ENCODE data around the gene GRK2. TPM values are rescaled to one million over a fixed set of nuclear protein-coding genes. Genes with fewer than 3 reads are reported as not detected.

GRK2 gene
- total RNA-seq, result 38.7 and 58.7 TPM in 2 replicates

DNA sequence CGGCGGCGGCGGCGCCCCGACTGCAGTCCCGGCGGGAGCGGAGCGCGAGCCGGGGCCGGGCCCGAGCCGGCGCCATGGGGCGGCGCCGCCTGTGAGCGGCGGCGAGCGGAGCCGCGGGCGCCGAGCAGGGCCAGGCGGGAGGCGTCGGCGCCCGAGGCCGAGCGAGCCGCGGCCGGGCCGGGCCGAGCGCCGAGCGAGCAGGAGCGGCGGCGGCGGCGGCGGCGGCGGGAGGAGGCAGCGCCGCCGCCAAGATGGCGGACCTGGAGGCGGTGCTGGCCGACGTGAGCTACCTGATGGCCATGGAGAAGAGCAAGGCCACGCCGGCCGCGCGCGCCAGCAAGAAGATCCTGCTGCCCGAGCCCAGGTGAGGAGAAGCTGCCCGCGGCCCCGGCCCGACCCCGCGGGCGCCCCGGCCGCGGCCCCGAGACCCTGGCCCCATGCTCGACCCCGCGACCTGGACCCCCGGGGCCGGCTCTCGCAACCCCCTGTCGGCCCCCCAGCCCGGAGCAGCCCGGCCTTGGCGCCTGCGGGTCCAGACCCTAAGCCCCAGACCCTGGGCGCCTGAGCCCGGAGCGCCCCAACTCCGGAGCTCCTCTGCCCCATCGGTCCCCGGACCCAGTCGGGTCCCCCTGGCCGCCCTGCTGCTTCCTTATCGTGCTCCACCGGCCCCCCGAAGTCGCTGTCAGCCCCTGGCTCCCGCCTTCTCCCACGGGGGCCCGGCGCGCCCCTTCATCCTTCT, at the start of gene GRK2:
Gene GRK2 (plus strand): TSS at position 25 of the 739 bp plus-strand sequence. CDS start 227 bp downstream, at position 252.

DNA sequence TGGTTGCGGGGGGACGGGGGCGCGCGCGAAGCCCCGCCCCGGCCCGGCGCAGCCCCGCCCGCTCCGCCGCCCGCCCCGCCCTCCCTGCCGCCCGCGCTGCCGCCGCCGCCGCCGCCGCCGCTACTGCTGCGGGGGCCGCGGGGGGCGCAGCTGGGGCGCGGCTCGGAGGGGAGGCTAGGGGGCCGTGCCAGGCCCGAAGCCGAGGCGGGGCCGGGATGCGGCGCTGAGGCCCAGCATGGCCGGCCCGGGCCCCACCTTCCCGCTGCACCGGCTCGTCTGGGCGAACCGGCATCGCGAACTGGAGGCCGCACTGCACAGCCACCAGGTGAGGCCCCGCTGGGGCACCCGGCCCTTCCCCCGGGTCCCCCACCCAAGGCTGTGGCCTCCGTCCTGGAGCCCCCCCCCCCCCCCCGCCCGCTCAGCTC, 23.0 kb downstream of the GRK2 start, which contains the start of gene ANKRD13D:
Gene ANKRD13D (plus strand): TSS at position 78 of the 425 bp plus-strand sequence. CDS start 158 bp downstream, at position 236.

DNA sequence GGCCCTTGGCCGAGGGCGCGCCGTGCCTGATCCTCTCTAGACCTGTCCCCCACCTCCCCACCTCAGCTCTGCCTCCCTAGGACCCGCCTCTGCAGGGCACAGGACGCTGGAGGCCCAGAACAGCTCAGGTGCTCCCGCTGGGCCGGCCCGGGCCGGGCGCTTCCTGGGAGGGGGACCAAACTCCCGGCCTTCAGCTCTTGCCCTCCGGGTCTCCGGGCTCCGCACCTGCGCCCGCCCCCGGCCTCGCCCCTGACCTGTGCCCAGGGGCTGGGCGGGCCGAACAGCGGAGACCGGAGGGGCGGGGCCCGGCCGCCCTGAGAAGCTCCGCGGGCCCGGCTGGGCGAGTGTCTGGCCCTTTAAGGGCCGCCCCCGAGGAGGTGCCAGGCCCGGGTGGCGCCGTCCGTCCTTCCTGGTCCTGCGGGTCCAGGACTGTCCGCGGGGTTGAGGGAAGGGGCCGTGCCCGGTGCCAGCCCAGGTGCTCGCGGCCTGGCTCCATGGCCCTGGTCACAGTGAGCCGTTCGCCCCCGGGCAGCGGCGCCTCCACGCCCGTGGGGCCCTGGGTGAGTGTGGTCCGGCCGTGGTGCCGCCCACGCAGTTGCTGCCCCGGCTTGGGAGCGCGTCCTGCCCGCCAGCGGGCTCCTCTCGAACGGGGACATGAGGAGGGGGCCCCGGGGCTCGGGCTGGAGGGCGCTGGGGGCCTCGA, 37.0 kb downstream of the GRK2 start, which contains the start of gene SSH3:
Gene SSH3 (plus strand): TSS at position 399 of the 703 bp plus-strand sequence. CDS start 96 bp downstream, at position 495.

Other genes starting within 250 kb of the GRK2 start
- under 0.01 and 0.97 TPM in 2 replicates for gene SYT12, start 243.3 kb upstream of the GRK2 start, total RNA-seq
- 8.1 and 11.5 TPM in 2 replicates for gene RHOD, start 209.6 kb upstream of the GRK2 start, total RNA-seq
- 23.6 and 44.1 TPM in 2 replicates for gene KDM2A, start 147.2 kb upstream of the GRK2 start, total RNA-seq
- gene ANKRD13D, start 22.8 kb downstream of the GRK2 start, total RNA-seq, result 22.5 and 26.9 TPM in 2 replicates
- 10.0 and 39.9 TPM in 2 replicates for gene SSH3, start 37.1 kb downstream of the GRK2 start, total RNA-seq
- gene POLD4, start 87.1 kb downstream of the GRK2 start, total RNA-seq, result 134 and 176 TPM in 2 replicates
- 14.6 and 18.1 TPM in 2 replicates for gene CLCF1, start 107.1 kb downstream of the GRK2 start, total RNA-seq
- 4.2 and 4.7 TPM in 2 replicates for gene RAD9A, start 125.5 kb downstream of the GRK2 start, total RNA-seq
- gene PPP1CA, start 135.4 kb downstream of the GRK2 start, total RNA-seq, result 172 and 194 TPM in 2 replicates
- gene TBC1D10C, start 137.6 kb downstream of the GRK2 start, total RNA-seq, result not detected in 2 replicates
- 0.49 TPM in 1 of 2 replicates, not detected in the other for gene CARNS1, start 149.2 kb downstream of the GRK2 start, total RNA-seq
- 46.3 and 51.8 TPM in 2 replicates for gene RPS6KB2, start 162.0 kb downstream of the GRK2 start, total RNA-seq
- 2.0 TPM in 1 of 2 replicates, not detected in the other for gene PTPRCAP, start 171.2 kb downstream of the GRK2 start, total RNA-seq
- 71.1 and 73.1 TPM in 2 replicates for gene CORO1B, start 177.0 kb downstream of the GRK2 start, total RNA-seq
- not detected in 2 replicates for gene GPR152, start 186.3 kb downstream of the GRK2 start, total RNA-seq
- not detected in 2 replicates for gene CABP4, start 188.9 kb downstream of the GRK2 start, total RNA-seq
- 32.7 and 46.2 TPM in 2 replicates for gene TMEM134, start 202.8 kb downstream of the GRK2 start, total RNA-seq
- gene AIP, start 216.6 kb downstream of the GRK2 start, total RNA-seq, result 59.2 and 72.4 TPM in 2 replicates
- gene PITPNM1, start 238.9 kb downstream of the GRK2 start, total RNA-seq, result 37.5 and 38.1 TPM in 2 replicates
- 33.5 and 54.3 TPM in 2 replicates for gene CDK2AP2, start 241.7 kb downstream of the GRK2 start, total RNA-seq

Data from cardiac atrium fibroblast (primary cell).